Hepatocyte (in vitro differentiated cells): ENCODE measurements around the gene GJA5.

Experiments
- CTCF ChIP-seq: fragments of 200-600 bp; sonication (generic); IDR thresholded peaks from 2 replicates; pipeline ENCODE4 v1.5.1; 2016; ENCODE audit warnings: antibody characterized with exemption, mild to moderate bottlenecking; ENCODE audit not compliant: poor library complexity
- EZH2 ChIP-seq: fragments of 200-600 bp; sonication (generic); IDR thresholded peaks from 2 replicates; pipeline ENCODE4 v1.6.1; 2016; ENCODE audit warnings: antibody characterized with exemption, mild to moderate bottlenecking, borderline replicate concordance
- EZH2phosphoT487 ChIP-seq: fragments of 200-600 bp; sonication (generic); IDR thresholded peaks from one replicate; pipeline ENCODE4 v1.6.1; 2018; ENCODE audit warnings: antibody characterized with exemption, mild to moderate bottlenecking, low read depth, moderate library complexity; ENCODE audit not compliant: unreplicated experiment, severe bottlenecking

DNA sequence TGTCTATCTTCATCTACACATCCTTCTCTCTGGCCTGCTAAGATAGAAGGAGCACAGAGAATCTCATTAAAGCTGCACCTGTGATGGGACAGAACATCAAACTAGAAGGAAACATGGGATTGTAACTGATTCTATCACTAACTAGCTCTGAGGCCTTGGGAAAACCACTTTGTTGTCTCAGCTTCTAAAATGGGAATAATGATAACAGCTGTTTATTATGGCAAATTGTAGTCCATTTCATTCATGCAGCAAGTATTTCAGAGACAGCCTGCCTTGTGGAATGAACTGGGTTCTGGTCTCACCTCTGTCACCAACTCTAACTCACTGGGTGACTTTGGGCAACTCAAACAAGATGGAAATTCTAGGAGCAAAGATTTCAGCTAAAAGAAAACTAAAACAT lies 12.4 kb downstream of the GJA5 start:
- TF ChIP-seq CTCF (no peak), EZH2 (no peak), EZH2phosphoT487 (no peak)
